IMR-90 (cell line): ENCODE measurements around the gene PRKD3. TPM values are rescaled to one million over a fixed set of nuclear protein-coding genes. Genes with fewer than 3 reads are reported as not detected.

ENCODE experiments used
- ATAC-seq: fragments of 200-7000 bp; cut with Tn5 transposase; 2 replicates; pipeline ENCODE4 v1.9.1; 2020; ENCODE audit warnings: low read depth, mild to moderate bottlenecking, moderate library complexity
- BruUV-seq: library from RNA; stranded (reverse); fragments of 400-500 nt; replicated peaks from 2 replicates; lab custom pipeline; 2021; lab: Mats Ljungman, UMichigan
- CTCF ChIA-PET: fragments of 300-600 bp; formaldehyde crosslinking; extraction: SDS; loops from one replicate; lab custom pipeline; 2021; ENCODE audit warnings: antibody characterized with exemption; lab: Yijun Ruan, JAX
- POLR2A ChIA-PET: fragments of 300-600 bp; sonication (Branson Sonifier 250); formaldehyde crosslinking; loops from one replicate; lab custom pipeline; 2022; ENCODE audit warnings: antibody characterized with exemption; ENCODE audit not compliant: unreplicated experiment; lab: Charles Lee
- DNase-seq: peaks from one replicate; pipeline ENCODE4 v3.0.0; 2013
- H2AFZ ChIP-seq: replicated peaks from 2 replicates; pipeline ENCODE3; 2013; ENCODE audit warnings: low read length, mild to moderate bottlenecking; ENCODE audit not compliant: poor library complexity
- H2AK5ac ChIP-seq: 2 replicates; pipeline ENCODE4 v1.6.1; 2013; ENCODE audit warnings: low read depth, low read length, inconsistent platforms
- H2AK9ac ChIP-seq: replicated peaks from 2 replicates; pipeline ENCODE3; 2013; ENCODE audit warnings: mild to moderate bottlenecking, low read depth, low read length, moderate library complexity; ENCODE audit not compliant: poor library complexity
- H2BK120ac ChIP-seq: 2 replicates; pipeline ENCODE4 v1.6.1; 2013; ENCODE audit warnings: low read depth, low read length, inconsistent platforms
- H2BK15ac ChIP-seq: 3 replicates; pipeline ENCODE4 v1.6.1; 2013; ENCODE audit warnings: low read depth, low read length, inconsistent platforms
- H2BK20ac ChIP-seq: 2 replicates; pipeline ENCODE4 v1.6.1; 2013; ENCODE audit warnings: low read depth, mild to moderate bottlenecking, inconsistent platforms, low read length, moderate library complexity
- H2BK5ac ChIP-seq: 2 replicates; pipeline ENCODE4 v1.6.1; 2013; ENCODE audit warnings: mild to moderate bottlenecking, low read depth, low read length, inconsistent platforms; ENCODE audit not compliant: poor library complexity, severe bottlenecking
- H3K14ac ChIP-seq: replicated peaks from 2 replicates; pipeline ENCODE4 v1.6.1; 2013; ENCODE audit warnings: low read depth, low read length, inconsistent platforms
- H3K18ac ChIP-seq: 2 replicates; pipeline ENCODE4 v1.6.1; 2013; ENCODE audit warnings: low read depth, low read length, control low read depth
- H3K23ac ChIP-seq: 2 replicates; pipeline ENCODE4 v1.6.1; 2013; ENCODE audit warnings: low read depth, low read length, inconsistent platforms
- H3K27ac ChIP-seq: 2 replicates; pipeline ENCODE4 v1.5.1; 2013; ENCODE audit warnings: mild to moderate bottlenecking, control low read depth, low read length; ENCODE audit not compliant: insufficient read depth
- H3K27me3 ChIP-seq: 2 replicates; pipeline ENCODE4 v1.6.1; 2013; ENCODE audit warnings: low read length; ENCODE audit not compliant: control insufficient read depth, insufficient read depth
- H3K36me3 ChIP-seq: 2 replicates; pipeline ENCODE4 v1.6.1; 2013; ENCODE audit warnings: low read length, mixed read lengths; ENCODE audit not compliant: control insufficient read depth, insufficient read depth
- H3K4ac ChIP-seq: 2 replicates; pipeline ENCODE4 v1.6.1; 2013; ENCODE audit warnings: low read depth, low read length, inconsistent platforms
- H3K4me1 ChIP-seq: 2 replicates; pipeline ENCODE4 v1.6.1; 2013; ENCODE audit warnings: low read length, mixed read lengths; ENCODE audit not compliant: control insufficient read depth, insufficient read depth
- H3K4me2 ChIP-seq: 2 replicates; pipeline ENCODE4 v1.6.1; 2013; ENCODE audit warnings: low read depth, mild to moderate bottlenecking, control low read depth, low read length, moderate library complexity
- H3K4me3 ChIP-seq: 2 replicates; pipeline ENCODE4 v1.5.1; 2013; ENCODE audit warnings: low read depth, mild to moderate bottlenecking, control low read depth, low read length, moderate library complexity; ENCODE audit not compliant: insufficient read depth
- H3K56ac ChIP-seq: 2 replicates; pipeline ENCODE4 v1.6.1; 2013; ENCODE audit warnings: low read length, inconsistent platforms; ENCODE audit not compliant: insufficient read depth; ENCODE audit errors: extremely low read depth
- H3K79me1 ChIP-seq, 2 experiments: 2 replicates each; pipeline ENCODE4 v1.6.1; 2013; ENCODE audit warnings: low read length in 2 of 2, inconsistent platforms in 1 of 2, low read depth in 1 of 2
- H3K9ac ChIP-seq: 2 replicates; pipeline ENCODE4 v1.6.1; 2013; ENCODE audit warnings: low read depth, low read length, control low read depth
- H3K9me1 ChIP-seq: 2 replicates; pipeline ENCODE4 v1.6.1; 2013; ENCODE audit warnings: low read length, inconsistent platforms; ENCODE audit not compliant: insufficient read depth
- H3K9me3 ChIP-seq: 2 replicates; pipeline ENCODE4 v1.6.1; 2013; ENCODE audit warnings: low read length; ENCODE audit not compliant: control insufficient read depth, insufficient read depth
- H4K20me1 ChIP-seq: 2 replicates; pipeline ENCODE4 v1.6.1; 2013; ENCODE audit warnings: low read length, inconsistent platforms; ENCODE audit not compliant: insufficient read depth
- H4K5ac ChIP-seq: 2 replicates; pipeline ENCODE4 v1.6.1; 2013; ENCODE audit warnings: mild to moderate bottlenecking, low read depth, low read length, control low read depth
- H4K8ac ChIP-seq, 2 experiments: 2 replicates each; pipeline ENCODE4 v1.6.1; 2013; ENCODE audit warnings: low read depth in 2 of 2, low read length in 2 of 2, control low read depth in 1 of 2, inconsistent platforms in 1 of 2
- H4K91ac ChIP-seq: 2 replicates; pipeline ENCODE4 v1.6.1; 2013; ENCODE audit warnings: low read depth, low read length, inconsistent platforms; ENCODE audit not compliant: insufficient read depth
- BHLHE40 ChIP-seq: fragments of 150-350 bp; IDR thresholded peaks from 2 replicates; pipeline ENCODE4 v1.6.1; 2016; ENCODE audit warnings: mild to moderate bottlenecking, low read depth, low read length
- CEBPB ChIP-seq: IDR thresholded peaks from 2 replicates; pipeline ENCODE4 v1.6.1; 2012; ENCODE audit warnings: low read depth, low read length, improper control_type of control experiment
- CHD1 ChIP-seq: IDR thresholded peaks from 2 replicates; pipeline ENCODE4 v1.6.1; 2012; ENCODE audit warnings: low read depth, low read length, improper control_type of control experiment
- FOS ChIP-seq: fragments of 150-350 bp; IDR thresholded peaks from 2 replicates; pipeline ENCODE4 v1.6.1; 2016; ENCODE audit warnings: low read depth, low read length
- MAFK ChIP-seq: IDR thresholded peaks from 2 replicates; pipeline ENCODE4 v1.6.1; 2012; ENCODE audit warnings: low read depth, low read length, improper control_type of control experiment
- MXI1 ChIP-seq: IDR thresholded peaks from 2 replicates; pipeline ENCODE4 v1.6.1; 2012; ENCODE audit warnings: low read depth, mild to moderate bottlenecking, low read length, moderate library complexity, borderline replicate concordance
- NFE2L2 ChIP-seq: fragments of 150-350 bp; IDR thresholded peaks from 2 replicates; pipeline ENCODE4 v1.6.1; 2016; ENCODE audit warnings: low read depth, mild to moderate bottlenecking, low read length
- POLR2A ChIP-seq: IDR thresholded peaks from 2 replicates; pipeline ENCODE4 v1.6.1; 2012; ENCODE audit warnings: mild to moderate bottlenecking, low read depth, low read length
- RAD21 ChIP-seq: IDR thresholded peaks from 2 replicates; pipeline ENCODE4 v1.6.1; 2012; ENCODE audit warnings: low read length, improper control_type of control experiment
- RCOR1 ChIP-seq: IDR thresholded peaks from 2 replicates; pipeline ENCODE4 v1.6.1; 2012; ENCODE audit warnings: mild to moderate bottlenecking, low read length, improper control_type of control experiment; ENCODE audit not compliant: insufficient replicate concordance
- RFX5 ChIP-seq: IDR thresholded peaks from 2 replicates; pipeline ENCODE4 v1.8.0; 2012; ENCODE audit warnings: low read depth, mild to moderate bottlenecking, low read length, moderate library complexity
- SMC3 ChIP-seq: fragments of 150-350 bp; IDR thresholded peaks from 2 replicates; pipeline ENCODE4 v1.6.1; 2016; ENCODE audit warnings: low read depth, mild to moderate bottlenecking, antibody characterized with exemption, low read length, moderate library complexity
- WGBS, 2 experiments: methylation state at CpG; one replicate each; pipeline versions ENCODE4 v1.1.5 to v1.1.7; 2013; ENCODE audit warnings: missing lambda C conversion rate in 2 of 2; ENCODE audit not compliant: insufficient read length in 1 of 2; ENCODE audit errors: extremely low coverage in 2 of 2; 5-methylcytosine and 5-hydroxymethylcytosine counted together
- dilution Hi-C: fragments of 300-500 bp; cut with HindIII; formaldehyde crosslinking; loops from one replicate; pipeline ENCODE4 v1.14.3; 2018; ENCODE audit warnings: low sequenced_read_pairs; ENCODE audit not compliant: unreplicated experiment
- in situ Hi-C: fragments of 300-500 bp; cut with MboI; formaldehyde crosslinking; loops from 3 replicates; pipeline ENCODE4 v1.14.3; 2019; ENCODE audit warnings: low sequenced_read_pairs, inconsistent platforms, mixed read lengths
- intact Hi-C: fragments of 100-400 bp; cut with micrococcal nuclease; formaldehyde crosslinking; loops from 2 replicates; pipeline ENCODE4 v1.10.0; 2022
- polyA plus RNA-seq, 3 experiments: library from polyadenylated mRNA; depleted of rRNA; stranded (reverse); fragments of >200 nt; gene quantifications; 2 replicates each; pipeline ENCODE4 v1.2.3, GENCODE V29; 2012; ENCODE audit warnings: low replicate concordance in 1 of 3
- total RNA-seq: library from RNA; depleted of rRNA; stranded (reverse); fragments of >200 nt; gene quantifications from 2 replicates; pipeline ENCODE4 v1.2.3, GENCODE V29; 2012
- TF ChIP-seq, protein P1 (sequence below): fragments of 150-350 bp; IDR thresholded peaks from 2 replicates; pipeline ENCODE4 v1.6.1; 2017; ENCODE audit warnings: mild to moderate bottlenecking, antibody characterized with exemption, low read length, low read depth
- TF ChIP-seq, protein P2 (sequence below): conservative IDR thresholded peaks from 2 replicates; pipeline ENCODE4 v1.5.1; 2012; ENCODE audit warnings: mild to moderate bottlenecking, low read depth, low read length, improper control_type of control experiment
- TF ChIP-seq, protein P3 (sequence below): fragments of 150-350 bp; IDR thresholded peaks from 2 replicates; pipeline ENCODE4 v1.6.1; 2016; ENCODE audit warnings: low read depth, mild to moderate bottlenecking, low read length, moderate library complexity, borderline replicate concordance

Gene PRKD3
- total and polyA plus RNA-seq, 2 of the 4 experiments (the other 2 are of a cell fraction) = 15.8 to 46.4 TPM

DNA sequence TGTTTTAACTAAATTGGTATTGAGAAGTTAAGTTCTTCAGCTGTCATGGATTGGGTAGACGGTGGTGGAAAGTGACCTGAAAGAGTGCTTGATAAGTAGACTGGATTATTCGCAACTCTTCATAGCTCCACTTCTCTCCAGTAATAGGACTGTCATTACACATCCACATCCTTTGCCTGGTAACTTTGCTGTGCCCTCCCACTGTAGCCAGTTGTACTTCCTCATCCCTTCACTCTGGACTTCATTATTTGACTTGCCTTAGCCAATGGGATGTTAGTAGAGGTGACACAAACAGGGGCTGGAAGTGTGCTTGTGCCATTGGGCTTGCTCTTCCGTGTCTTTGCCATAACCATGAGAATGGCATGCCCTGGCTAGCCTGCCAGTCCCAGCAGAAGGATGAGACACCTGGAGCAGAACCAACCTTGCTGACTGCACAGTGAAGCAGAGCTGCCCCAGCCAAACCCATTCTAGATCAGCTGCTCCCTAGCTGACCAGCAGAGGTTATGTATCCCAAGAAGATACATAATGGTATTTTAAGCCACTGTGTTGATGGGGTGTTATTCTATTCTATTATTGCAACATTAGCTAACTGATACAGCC is 36.7 kb upstream of the PRKD3 start:
- no peak for ATAC-seq
- Histone ChIP-seq H4K20me1 (no peaks in the 10 kb centered on the region), H3K56ac (no peak overlapping the region), H4K5ac (no peak overlapping the region), H3K27me3 (peaks cover 29% of the 10 kb centered on the region), H2AFZ (no peak overlapping the region), H3K4me3 (no peak overlapping the region), H3K4me2 (no peak overlapping the region), H3K9me3 (no peaks in the 10 kb centered on the region), H3K4ac (no peak overlapping the region), H4K91ac (no peak overlapping the region), H3K36me3 (no peaks in the 10 kb centered on the region), H3K14ac (no peak overlapping the region), H3K79me1 (no peaks in the 10 kb centered on the region), H3K9me1 (no peaks in the 10 kb centered on the region), H3K18ac (no peak overlapping the region), H2BK20ac (no peak overlapping the region), H3K4me1 (no peaks in the 10 kb centered on the region), H2AK5ac (no peak overlapping the region), H2BK5ac (no peak overlapping the region), H3K9ac (no peak overlapping the region), H2AK9ac (no peak overlapping the region), H4K8ac (no peak overlapping the region), H3K23ac (no peak overlapping the region), H2BK120ac (no peak overlapping the region), H3K27ac (no peak overlapping the region), H2BK15ac (no peak overlapping the region)
- intact Hi-C loops = no loop called here
- WGBS, 2 experiments = 100% methylated on average over 1 of the region's 3 CpGs; no CpG with 5 or more reads in 1 of the 2 experiments
- DNase-seq = no peak
- ChIA-PET POLR2A (no interaction called here), CTCF (no interaction called here)
- BruUV-seq = no TSS peak
- in situ Hi-C loops = no loop called here
- no peak for TF ChIP-seq MAFK
- no peak for TF ChIP-seq RAD21
- TF ChIP-seq, protein P1, sequence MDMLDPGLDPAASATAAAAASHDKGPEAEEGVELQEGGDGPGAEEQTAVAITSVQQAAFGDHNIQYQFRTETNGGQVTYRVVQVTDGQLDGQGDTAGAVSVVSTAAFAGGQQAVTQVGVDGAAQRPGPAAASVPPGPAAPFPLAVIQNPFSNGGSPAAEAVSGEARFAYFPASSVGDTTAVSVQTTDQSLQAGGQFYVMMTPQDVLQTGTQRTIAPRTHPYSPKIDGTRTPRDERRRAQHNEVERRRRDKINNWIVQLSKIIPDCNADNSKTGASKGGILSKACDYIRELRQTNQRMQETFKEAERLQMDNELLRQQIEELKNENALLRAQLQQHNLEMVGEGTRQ = no peak
- TF ChIP-seq NFE2L2 = no peak
- no peak for TF ChIP-seq CEBPB
- TF ChIP-seq, protein P2, sequence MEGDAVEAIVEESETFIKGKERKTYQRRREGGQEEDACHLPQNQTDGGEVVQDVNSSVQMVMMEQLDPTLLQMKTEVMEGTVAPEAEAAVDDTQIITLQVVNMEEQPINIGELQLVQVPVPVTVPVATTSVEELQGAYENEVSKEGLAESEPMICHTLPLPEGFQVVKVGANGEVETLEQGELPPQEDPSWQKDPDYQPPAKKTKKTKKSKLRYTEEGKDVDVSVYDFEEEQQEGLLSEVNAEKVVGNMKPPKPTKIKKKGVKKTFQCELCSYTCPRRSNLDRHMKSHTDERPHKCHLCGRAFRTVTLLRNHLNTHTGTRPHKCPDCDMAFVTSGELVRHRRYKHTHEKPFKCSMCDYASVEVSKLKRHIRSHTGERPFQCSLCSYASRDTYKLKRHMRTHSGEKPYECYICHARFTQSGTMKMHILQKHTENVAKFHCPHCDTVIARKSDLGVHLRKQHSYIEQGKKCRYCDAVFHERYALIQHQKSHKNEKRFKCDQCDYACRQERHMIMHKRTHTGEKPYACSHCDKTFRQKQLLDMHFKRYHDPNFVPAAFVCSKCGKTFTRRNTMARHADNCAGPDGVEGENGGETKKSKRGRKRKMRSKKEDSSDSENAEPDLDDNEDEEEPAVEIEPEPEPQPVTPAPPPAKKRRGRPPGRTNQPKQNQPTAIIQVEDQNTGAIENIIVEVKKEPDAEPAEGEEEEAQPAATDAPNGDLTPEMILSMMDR = no peak
- TF ChIP-seq FOS = no peak
- TF ChIP-seq BHLHE40 = no peak
- no peak for TF ChIP-seq MXI1
- no peak for TF ChIP-seq CHD1
- TF ChIP-seq SMC3 = no peak
- TF ChIP-seq, protein P3, sequence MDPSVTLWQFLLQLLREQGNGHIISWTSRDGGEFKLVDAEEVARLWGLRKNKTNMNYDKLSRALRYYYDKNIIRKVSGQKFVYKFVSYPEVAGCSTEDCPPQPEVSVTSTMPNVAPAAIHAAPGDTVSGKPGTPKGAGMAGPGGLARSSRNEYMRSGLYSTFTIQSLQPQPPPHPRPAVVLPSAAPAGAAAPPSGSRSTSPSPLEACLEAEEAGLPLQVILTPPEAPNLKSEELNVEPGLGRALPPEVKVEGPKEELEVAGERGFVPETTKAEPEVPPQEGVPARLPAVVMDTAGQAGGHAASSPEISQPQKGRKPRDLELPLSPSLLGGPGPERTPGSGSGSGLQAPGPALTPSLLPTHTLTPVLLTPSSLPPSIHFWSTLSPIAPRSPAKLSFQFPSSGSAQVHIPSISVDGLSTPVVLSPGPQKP = no peak
- no peak for TF ChIP-seq RCOR1
- no peak for TF ChIP-seq POLR2A
- no peak for TF ChIP-seq RFX5
- dilution Hi-C loops = no loop called here
